ENCODE measurements around the gene SMIM35.

- TF ChIP-seq POLR2A (IDR thresholded peaks at IDR 0.05; ENCODE audit: low read length) = no peak
- TF ChIP-seq GATA1 (IDR thresholded peaks at IDR 0.05; ENCODE audit: low read depth, low read length) = no peak
These were observed 70.7 kb downstream of the SMIM35 start for GRCh38 chr11:118016104-118016503.

Measured in erythroblast (primary cell).